ENCODE data around the gene ACSM3.

DNA sequence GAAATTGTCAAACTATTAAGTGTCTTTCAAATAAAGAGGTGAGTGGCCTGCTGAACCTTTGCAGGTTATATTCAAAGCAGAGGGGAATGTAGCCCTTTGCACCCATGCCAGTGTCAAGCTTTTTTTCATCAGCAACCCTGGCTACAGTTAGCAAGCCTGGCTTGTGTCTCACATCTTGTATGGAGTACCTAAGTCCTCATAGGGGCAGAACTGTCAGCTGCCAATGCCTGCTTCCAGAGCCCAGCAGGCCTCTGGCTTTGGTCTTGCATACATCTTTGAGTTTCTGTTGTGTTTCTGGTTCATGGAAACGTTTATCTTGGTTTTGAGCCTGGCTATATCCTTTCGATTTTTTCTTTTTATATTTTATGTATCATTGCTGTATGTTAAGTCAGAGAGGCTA, 69.3 kb downstream of the ACSM3 start:
- TF ChIP-seq POLR2A (IDR thresholded peaks at IDR 0.05): no peak
- TF ChIP-seq, protein P1, sequence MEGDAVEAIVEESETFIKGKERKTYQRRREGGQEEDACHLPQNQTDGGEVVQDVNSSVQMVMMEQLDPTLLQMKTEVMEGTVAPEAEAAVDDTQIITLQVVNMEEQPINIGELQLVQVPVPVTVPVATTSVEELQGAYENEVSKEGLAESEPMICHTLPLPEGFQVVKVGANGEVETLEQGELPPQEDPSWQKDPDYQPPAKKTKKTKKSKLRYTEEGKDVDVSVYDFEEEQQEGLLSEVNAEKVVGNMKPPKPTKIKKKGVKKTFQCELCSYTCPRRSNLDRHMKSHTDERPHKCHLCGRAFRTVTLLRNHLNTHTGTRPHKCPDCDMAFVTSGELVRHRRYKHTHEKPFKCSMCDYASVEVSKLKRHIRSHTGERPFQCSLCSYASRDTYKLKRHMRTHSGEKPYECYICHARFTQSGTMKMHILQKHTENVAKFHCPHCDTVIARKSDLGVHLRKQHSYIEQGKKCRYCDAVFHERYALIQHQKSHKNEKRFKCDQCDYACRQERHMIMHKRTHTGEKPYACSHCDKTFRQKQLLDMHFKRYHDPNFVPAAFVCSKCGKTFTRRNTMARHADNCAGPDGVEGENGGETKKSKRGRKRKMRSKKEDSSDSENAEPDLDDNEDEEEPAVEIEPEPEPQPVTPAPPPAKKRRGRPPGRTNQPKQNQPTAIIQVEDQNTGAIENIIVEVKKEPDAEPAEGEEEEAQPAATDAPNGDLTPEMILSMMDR (IDR thresholded peaks at IDR 0.05): no peak

Measured in lower leg skin (tissue), 3 donors.